GM12878 (cell line): ENCODE measurements around the gene PDSS2. TPM values are rescaled to one million over a fixed set of nuclear protein-coding genes. Genes with fewer than 3 reads are reported as not detected.
"Not testable (repeated sequence)": the region's sequence is repeated elsewhere in the genome, so short reads cannot be mapped to it uniquely, and the experiment has no call there.

Source experiments
- ATAC-seq: fragments of 200-7000 bp; cut with Tn5 transposase; 3 replicates; pipeline ENCODE4 v1.9.1; 2020; ENCODE audit warnings: mild to moderate bottlenecking, moderate library complexity
- BruUV-seq: library from RNA; stranded (reverse); fragments of 400-500 nt; replicated peaks from 2 replicates; lab custom pipeline; 2021; lab: Mats Ljungman, UMichigan
- CTCF ChIA-PET: fragments of 300-600 bp; sonication (Branson Sonifier 250); formaldehyde crosslinking; extraction: SDS; loops from one replicate; lab custom pipeline; 2021; ENCODE audit warnings: inconsistent platforms; lab: Yijun Ruan, JAX
- POLR2A ChIA-PET: fragments of 350-600 bp; formaldehyde crosslinking; extraction: SDS; loops from one replicate; lab custom pipeline; 2021; ENCODE audit warnings: inconsistent platforms; lab: Charles Lee
- RAD21 ChIA-PET: fragments of 300-600 bp; sonication (Branson Sonifier 250); formaldehyde crosslinking; loops from one replicate; lab custom pipeline; 2023; ENCODE audit warnings: antibody characterized with exemption; ENCODE audit not compliant: unreplicated experiment; lab: Charles Lee
- SMC1A ChIA-PET: fragments of 300-600 bp; sonication (Branson Sonifier 250); formaldehyde crosslinking; loops from one replicate; lab custom pipeline; 2023; ENCODE audit not compliant: unreplicated experiment, uncharacterized antibody; lab: Charles Lee
- DNase-seq: peaks from one replicate; pipeline ENCODE4 v3.0.0-alpha.2; 2011; ENCODE audit warnings: low read depth, low spot score
- FAIRE-seq: peaks from 3 replicates; lab custom pipeline; 2011; peaks lifted over from hg19 to GRCh38; lab: Jason Lieb, UNC
- H2AFZ ChIP-seq: 2 replicates; pipeline ENCODE4 v1.6.0; 2011; ENCODE audit warnings: low read depth, low read length, control low read depth; ENCODE audit not compliant: control insufficient read depth
- H3K27ac ChIP-seq: 2 replicates; pipeline ENCODE4 v1.5.1; 2011; ENCODE audit warnings: control low read depth; ENCODE audit not compliant: control insufficient read depth, insufficient read depth
- H3K27me3 ChIP-seq, 2 experiments: replicated peaks in 1 of 2; 2 replicates each; pipeline versions ENCODE4 v1.6.0 to v1.6.1; 2011; ENCODE audit warnings: low read length in 1 of 2; ENCODE audit not compliant: control insufficient read depth in 2 of 2, insufficient read depth in 2 of 2
- H3K36me3 ChIP-seq, 2 experiments: 2 replicates each; pipeline ENCODE4 v1.5.1; 2011; ENCODE audit warnings: low read length in 1 of 2; ENCODE audit not compliant: control insufficient read depth in 2 of 2, insufficient read depth in 2 of 2
- H3K4me1 ChIP-seq: 2 replicates; pipeline ENCODE4 v1.6.1; 2011; ENCODE audit warnings: mild to moderate bottlenecking, low read length, moderate library complexity, mixed read lengths; ENCODE audit not compliant: control insufficient read depth, insufficient read depth
- H3K4me2 ChIP-seq: 2 replicates; pipeline ENCODE4 v1.6.0; 2011; ENCODE audit warnings: control low read depth; ENCODE audit not compliant: control insufficient read depth, insufficient read depth
- H3K4me3 ChIP-seq: fragments of 200-600 bp; sonication (generic); 2 replicates; pipeline ENCODE4 v1.5.1; 2016
- H3K79me2 ChIP-seq: 2 replicates; pipeline ENCODE4 v1.6.0; 2011; ENCODE audit warnings: low read length; ENCODE audit not compliant: control insufficient read depth, insufficient read depth
- H3K9ac ChIP-seq: 2 replicates; pipeline ENCODE4 v1.8.0; 2011; ENCODE audit warnings: low read length, control low read depth, mixed read lengths; ENCODE audit not compliant: control insufficient read depth, insufficient read depth
- H3K9me3 ChIP-seq: replicated peaks from 3 replicates; pipeline ENCODE4 v1.5.1; 2011; ENCODE audit warnings: mild to moderate bottlenecking, low read length; ENCODE audit not compliant: control insufficient read depth, insufficient read depth
- H4K20me1 ChIP-seq: 2 replicates; pipeline ENCODE4 v1.6.0; 2011; ENCODE audit not compliant: control insufficient read depth, insufficient read depth
- JUNB ChIP-seq: IDR thresholded peaks from 2 replicates; pipeline ENCODE4 v1.6.1; 2016; ENCODE audit warnings: antibody characterized with exemption, mild to moderate bottlenecking
- PRDM15 ChIP-seq: fragments of 450-650 bp; formaldehyde crosslinking; IDR thresholded peaks from 2 replicates; pipeline ENCODE4 v1.4.0; 2020; ENCODE audit warnings: mild to moderate bottlenecking, moderate library complexity
- WGBS: methylation state at CpG from one replicate; pipeline ENCODE4 v1.1.6; 2016; ENCODE audit warnings: low lambda C conversion rate; ENCODE audit not compliant: insufficient replicate concordance, insufficient coverage; ENCODE audit errors: missing lambda C conversion rate; 5-methylcytosine and 5-hydroxymethylcytosine counted together
- in situ Hi-C: fragments of 300-500 bp; cut with MboI; formaldehyde crosslinking; loops from 9 replicates; pipeline ENCODE4 v1.14.3; 2018; ENCODE audit warnings: mixed read lengths
- intact Hi-C: fragments of 100-400 bp; cut with micrococcal nuclease; formaldehyde crosslinking; loops from one replicate; pipeline ENCODE4 v1.14.2; 2022; ENCODE audit not compliant: unreplicated experiment
- polyA plus RNA-seq, 11 experiments: library from polyadenylated mRNA; depleted of rRNA in 4 of 11; unstranded in 6 of 11; stranded (reverse) in 5 of 11; fragments of >200 nt; fragmentation: Nextera tagmentation in 4 of 11; fragmentation: Illumina TruSeq in 1 of 11; extraction: Ambion mirVana in 4 of 11; extraction: Trizol in 1 of 11; gene quantifications; 1 replicate in 1 of 11; 2 replicates in 10 of 11; pipeline versions ENCODE4 v1.2.1 to v1.2.3, GENCODE V29; 2011 to 2016; ENCODE audit warnings: inconsistent platforms in 2 of 11, missing spikeins in 2 of 11, low read depth in 1 of 11
- total RNA-seq, 4 experiments: library from RNA; depleted of rRNA in 3 of 4; stranded (reverse); fragments of >200 nt in 3 of 4; fragmentation: Illumina TruSeq in 1 of 4; extraction: Trizol in 1 of 4; gene quantifications; 2 replicates each; pipeline versions ENCODE4 v1.2.1 to v1.2.3, GENCODE V29; 2013 to 2021

Gene PDSS2
- total and polyA plus RNA-seq, 10 of the 15 experiments (the other 5 are each of a cell fraction or from before 2014, with no cell fraction given), result 7.7 to 15.5 (median 9.6) TPM

DNA sequence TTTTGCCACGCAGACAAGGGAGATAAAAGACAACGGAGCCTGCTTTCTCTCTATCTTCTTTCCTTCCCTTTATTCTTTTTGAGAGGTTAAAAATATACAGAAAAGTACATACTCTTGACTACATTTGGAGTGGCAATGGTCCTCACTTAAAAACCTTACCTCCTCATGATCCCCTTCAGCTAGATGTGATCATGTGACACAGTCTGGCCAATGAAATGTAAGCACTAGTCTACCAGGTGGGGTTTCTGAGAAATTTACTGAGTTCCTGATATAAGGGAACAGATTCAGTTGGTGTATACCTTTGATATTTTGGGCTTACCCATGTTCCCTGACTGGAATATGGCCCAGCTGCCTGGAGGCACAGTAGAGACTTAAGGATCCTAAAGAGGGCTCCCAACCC lies 178.6 kb downstream of the PDSS2 start (continued):
- TF ChIP-seq PRDM15 (CRISPR knock-in tag), result no peak
- TF ChIP-seq JUNB, result no peak
- TF ChIP-seq, all 136 proteins: peak for 0

DNA sequence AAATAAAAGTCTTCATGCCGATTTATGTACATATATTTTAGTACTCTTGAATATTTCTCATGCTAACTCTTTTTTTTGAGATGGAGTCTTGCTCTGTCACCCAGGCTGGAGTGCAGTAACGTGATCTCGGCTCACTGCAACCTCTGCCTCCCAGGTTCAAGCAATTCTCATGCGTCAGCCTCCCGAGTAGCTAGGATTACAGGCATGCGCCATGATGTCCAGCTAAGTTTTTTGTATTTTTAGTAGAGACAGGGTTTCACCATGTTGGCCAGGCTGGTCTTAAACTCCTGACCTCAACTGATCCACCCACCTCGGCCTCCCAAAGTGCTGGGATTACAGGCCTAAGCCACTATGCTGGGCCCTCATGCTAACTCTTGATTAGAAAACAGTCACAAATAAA lies 179.4 kb downstream of the PDSS2 start:
- H3K9ac ChIP-seq, H3K9me3 ChIP-seq, SMC1A ChIA-PET, H3K4me2 ChIP-seq, H3K36me3 ChIP-seq, ATAC-seq, H3K4me1 ChIP-seq, H2AFZ ChIP-seq, DNase-seq, FAIRE-seq, H3K27ac ChIP-seq, RAD21 ChIA-PET, H3K79me2 ChIP-seq, CTCF ChIA-PET, H3K27me3 ChIP-seq, BruUV-seq, intact Hi-C loops, H3K4me3 ChIP-seq, H4K20me1 ChIP-seq, POLR2A ChIA-PET, in situ Hi-C loops: not testable (repeated sequence)
- 96% methylated on average over 7 of the region's 7 CpGs for WGBS
